NCI-H146 treated with DMSO at 0.1 percent for 48 hours (cell line): ENCODE results near the gene GPT2.

ENCODE experiments used
- DNase-seq: peaks from one replicate; lab custom pipeline; 2025; ENCODE audit not compliant: unreplicated experiment; lab: John Stamatoyannopoulos, UW

The GPT2 gene

GRCh38 chr16:46961373-46962353 lies 77.5 kb downstream of the GPT2 start:
- no peak for DNase-seq

- no peak for DNase-seq
Measured at GRCh38 chr16:46962629-46963028, 78.5 kb downstream of the GPT2 start.

GRCh38 chr16:46968063-46968435 lies 83.9 kb downstream of the GPT2 start:
- no peak for DNase-seq

DNA sequence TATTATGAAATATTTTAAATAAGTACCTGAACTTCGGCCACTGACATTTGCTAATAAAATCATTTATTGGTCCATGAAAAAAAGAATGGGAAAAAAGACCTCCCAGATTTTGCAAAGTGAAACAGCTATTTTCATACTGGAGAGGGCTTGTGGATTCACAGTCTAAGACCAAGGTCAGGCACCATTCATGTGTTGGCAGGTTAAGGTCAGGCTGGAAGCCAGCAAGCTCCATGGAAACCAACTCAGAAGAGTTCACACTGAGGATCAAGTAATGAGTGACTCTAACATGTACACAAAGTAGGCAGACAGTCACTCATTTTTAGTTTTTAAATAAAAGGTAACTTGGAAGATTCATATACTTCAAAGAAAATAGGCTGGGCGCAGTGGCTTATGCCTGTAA lies 85.9 kb downstream of the GPT2 start:
- DNase-seq: no peak

DNA sequence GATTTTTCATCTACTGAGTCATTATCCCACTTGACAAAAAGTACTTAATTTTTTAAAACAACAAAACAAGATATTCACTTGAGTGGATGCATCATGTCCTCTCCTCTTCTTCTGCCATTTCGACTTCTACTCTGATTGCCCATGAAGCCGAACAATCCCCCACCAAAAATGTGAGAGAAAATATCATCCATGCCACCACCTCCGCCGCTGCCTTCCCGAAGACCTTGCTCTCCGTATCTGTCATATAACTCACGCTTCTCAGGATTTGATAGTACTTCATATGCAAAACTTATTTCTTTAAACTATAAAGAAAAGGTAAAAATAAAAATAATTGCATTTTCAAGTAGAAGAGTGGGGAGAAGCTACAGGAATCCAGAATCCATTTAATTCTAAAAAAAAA lies 87.1 kb downstream of the GPT2 start:
- no peak for DNase-seq

DNA sequence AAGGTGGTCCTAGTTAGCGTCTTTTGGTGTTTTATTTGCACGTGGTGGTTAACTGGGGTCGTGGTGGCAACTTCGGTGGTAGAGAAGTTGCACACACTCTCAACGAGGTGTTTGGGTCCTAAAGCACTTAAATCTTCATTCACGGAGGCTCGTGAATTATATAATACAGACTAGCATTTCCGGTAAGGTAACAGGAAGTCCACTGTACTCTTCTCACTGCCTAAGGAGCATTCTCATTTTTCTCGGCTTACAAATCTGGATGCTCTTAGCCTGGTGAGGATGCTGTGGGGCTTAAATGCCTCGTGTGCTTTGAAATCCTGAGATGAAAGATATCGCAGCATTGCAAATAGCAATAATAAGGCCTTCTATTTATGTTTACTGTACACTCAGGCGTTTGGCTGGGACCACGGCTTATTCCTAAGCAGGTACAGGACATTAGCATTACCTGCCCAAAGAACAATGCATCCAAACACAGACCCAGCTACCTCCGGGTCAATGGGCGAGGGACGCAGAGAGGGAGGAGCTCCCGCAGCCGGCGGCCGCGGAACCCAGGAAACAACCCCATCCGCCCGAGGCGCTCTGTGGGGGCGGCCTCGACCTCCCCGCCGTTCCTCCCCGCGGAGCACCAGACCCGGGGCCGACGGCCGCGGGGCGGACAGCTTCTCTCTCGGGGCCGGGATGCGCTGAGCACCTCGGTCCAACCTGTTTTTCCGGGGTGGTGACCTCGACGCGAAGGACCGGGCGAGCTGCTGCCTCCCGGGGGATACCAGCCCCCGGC lies 88.5 kb downstream of the GPT2 start:
- DNase-seq: peak; percentile 20

DNA sequence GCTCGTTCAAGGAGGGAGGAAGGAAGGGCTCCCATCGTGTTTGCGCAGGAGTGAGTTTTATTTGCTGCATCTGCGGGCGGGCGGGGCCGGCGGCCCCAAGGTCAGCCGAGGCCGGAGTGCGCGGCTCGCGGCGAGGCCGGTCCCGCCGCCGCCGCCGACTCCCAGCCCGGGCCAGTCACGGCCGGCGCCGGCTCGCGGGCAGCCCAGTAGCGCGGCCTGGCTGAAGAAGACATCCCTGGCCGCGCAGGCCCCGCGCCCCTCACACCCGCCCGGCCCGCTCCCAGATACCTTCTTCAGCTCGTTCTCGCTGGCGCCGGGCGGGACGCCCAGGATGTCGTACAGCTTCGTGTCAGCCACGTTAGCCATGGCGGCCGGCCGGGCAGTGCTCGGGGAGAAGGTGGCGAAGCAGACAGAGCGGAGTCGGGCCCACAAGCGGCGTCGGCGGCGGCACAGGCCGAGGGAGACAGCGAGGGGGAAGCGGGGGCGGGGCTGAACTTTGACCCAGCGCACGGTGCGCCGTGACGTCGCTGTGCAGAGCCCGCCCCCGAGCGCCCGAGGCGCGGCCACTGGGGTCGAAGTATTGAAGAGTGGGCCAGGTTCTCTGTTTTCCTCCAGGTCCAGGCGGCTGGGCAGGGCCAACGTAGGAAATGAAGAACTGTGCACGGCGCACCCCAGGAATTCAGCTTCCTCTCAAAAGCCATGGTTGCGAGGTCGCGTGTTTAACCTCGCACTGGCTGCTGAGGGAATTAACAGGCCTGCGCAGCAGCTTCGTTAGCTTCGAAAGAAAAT lies 89.2 kb downstream of the GPT2 start, which contains the start of gene DNAJA2:
TSS of gene DNAJA2 (minus strand) at position 468 of the 789 bp plus-strand sequence. CDS start at position 366, 102 bp downstream.
- peak; percentile 63 for DNase-seq

GRCh38 chr16:46973996-46974324 lies 89.8 kb downstream of the GPT2 start:
- no peak for DNase-seq

GRCh38 chr16:46974352-46974751 lies 90.2 kb downstream of the GPT2 start:
- no peak for DNase-seq

GRCh38 chr16:46975165-46975564 lies 91.0 kb downstream of the GPT2 start:
- DNase-seq: no peak

DNA sequence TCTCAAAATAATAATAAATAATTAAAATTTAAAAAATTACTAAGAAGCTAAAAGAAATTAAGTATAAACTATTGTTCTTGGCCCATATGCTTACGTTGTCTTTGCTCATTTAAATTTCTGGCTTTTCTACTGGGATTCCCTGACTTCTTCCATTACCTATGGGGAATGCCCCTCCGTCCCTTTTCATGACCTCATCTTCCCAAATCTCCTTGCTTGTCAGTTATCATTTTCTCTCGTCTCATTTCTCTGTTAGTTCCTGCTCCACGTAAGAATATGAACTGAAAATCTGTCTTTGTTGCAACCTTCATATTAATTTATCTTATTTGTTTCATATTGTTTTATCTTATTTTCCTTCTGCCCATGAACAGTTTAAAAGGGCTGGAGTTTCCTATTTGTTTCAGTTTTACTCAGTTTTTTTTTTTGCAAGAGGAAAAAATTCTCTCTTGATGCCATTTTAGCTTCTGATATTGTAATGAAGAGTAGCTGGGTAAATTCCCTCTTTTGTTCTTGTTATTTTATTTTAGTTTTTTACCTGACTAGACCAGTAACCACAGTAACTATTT lies 91.8 kb downstream of the GPT2 start:
- DNase-seq: no peak

GRCh38 chr16:46976550-46976949 lies 92.4 kb downstream of the GPT2 start:
- DNase-seq: no peak
